ENCODE measurements around the gene KRT26.

DNA sequence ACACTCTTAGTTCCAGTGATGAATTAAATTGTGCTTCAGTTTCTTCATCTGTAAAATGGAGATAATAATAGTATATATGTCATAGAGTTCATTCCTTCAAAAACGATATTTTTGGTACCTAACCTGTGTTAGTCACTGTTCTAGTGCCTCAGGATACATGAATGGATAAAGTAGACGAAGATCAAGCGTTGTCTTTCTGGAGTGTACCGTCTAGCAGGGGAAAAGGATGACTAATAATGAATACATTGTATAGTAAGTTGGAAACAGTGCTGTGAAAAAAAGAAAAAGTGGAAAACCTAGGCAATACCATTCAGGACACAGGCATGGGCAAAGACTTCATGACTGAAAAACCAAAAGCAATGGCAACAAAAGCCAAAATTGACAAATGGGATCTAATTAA is 41.8 kb upstream of the KRT26 start:
- TF ChIP-seq CTCF (conservative IDR thresholded peaks at IDR 0.05 in 1 of 2, IDR thresholded peaks at IDR 0.05 in 1 of 2; ENCODE audit: extremely low read depth in 1 of 2, insufficient read depth in 1 of 2, low read depth in 1 of 2, low read length in 2 of 2) (no peak), EZH2 (IDR thresholded peaks at IDR 0.05; ENCODE audit: borderline replicate concordance, low read length) (no peak)

Data from mammary epithelial cell (primary cell).